Measurements from ENCODE around the gene PPFIBP2. TPM values are rescaled to one million over a fixed set of nuclear protein-coding genes. Genes with fewer than 3 reads are reported as not detected.

PPFIBP2 gene
- total and polyA plus RNA-seq, 2 of the 13 experiments (the other 11 are each of a cell fraction or from before 2014, with no cell fraction given): 15.0 to 52.5 TPM

DNA sequence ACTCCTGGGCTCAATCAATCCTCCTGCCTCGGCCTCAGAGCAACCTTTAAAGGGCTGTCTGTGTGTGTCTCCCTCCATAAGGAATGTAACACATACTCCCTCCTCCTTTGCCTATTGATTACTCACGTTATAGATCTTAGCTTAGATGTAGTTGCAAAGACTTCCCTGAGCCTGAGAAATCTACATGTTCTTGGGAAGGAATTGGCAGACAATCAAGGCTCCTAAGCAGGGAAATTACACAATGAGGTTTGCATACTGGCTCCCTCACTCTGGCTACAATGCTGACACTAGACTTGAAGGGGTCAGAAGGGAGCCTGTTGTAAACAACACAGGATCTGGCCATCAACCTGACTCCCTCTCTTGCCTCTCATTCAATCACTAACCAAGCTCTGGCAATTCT, 33.7 kb upstream of the PPFIBP2 start:
- Histone ChIP-seq H3K36me3 (replicated peaks in 1 of 2; ENCODE audit: control insufficient read depth in 1 of 2, insufficient read depth in 2 of 2, low read length in 2 of 2) (no peaks in the 10 kb centered on the region), H3K79me2 (ENCODE audit: insufficient read depth, low read length) (no peaks in the 10 kb centered on the region), H3K4me1 (ENCODE audit: insufficient read depth, low read length) (0 out of 2 replicates have a peak, but pooled peaks cover 1% of the 10 kb centered on the region), H3K27me3 (ENCODE audit: control insufficient read depth in 1 of 2, insufficient read depth in 2 of 2, low read length in 2 of 2) (peaks cover 1 to 16% of the 10 kb centered on the region in 2 experiments; a peak in 1 of 5 replicates), H2AFZ (ENCODE audit: low read length) (no peak overlapping the region), H4K20me1 (ENCODE audit: insufficient read depth, low read length) (no peaks in the 10 kb centered on the region), H3K9ac (ENCODE audit: insufficient read depth, low read depth, low read length) (no peak overlapping the region), H3K27ac (ENCODE audit: extremely low read length, insufficient read depth, low read length) (no peak overlapping the region), H3K4me2 (ENCODE audit: low read depth, low read length) (no peak overlapping the region), H3K9me3 (ENCODE audit: low read length) (no peaks in the 10 kb centered on the region), H3K4me3 (replicated peaks in 1 of 3; ENCODE audit: insufficient read depth in 1 of 3, low read depth in 2 of 3, low read length in 3 of 3) (no peak overlapping the region)
- FAIRE-seq (no peak), DNase-seq (ENCODE audit: low spot score) (no peak), ATAC-seq (no peak)
- in situ Hi-C loops (cut with HindIII; ENCODE audit: extremely low pct_ligation_motif_present, low pct_unique_long_range_greater_than_20kb): no loop called here
- 10% methylated on average over 2 of the region's 2 CpGs for WGBS (ENCODE audit: low lambda C conversion rate)
- no peak for TF ChIP-seq FOXM1 (CRISPR knock-in tag; IDR thresholded peaks at IDR 0.05)
- TF ChIP-seq KLF16 (CRISPR knock-in tag; IDR thresholded peaks at IDR 0.05): no peak
- no peak for TF ChIP-seq MATR3 (CRISPR knock-in tag; IDR thresholded peaks at IDR 0.05)
- TF ChIP-seq HES4 (CRISPR knock-in tag; IDR thresholded peaks at IDR 0.05; ENCODE audit: borderline replicate concordance): no peak
- no peak for TF ChIP-seq FIP1L1 (IDR thresholded peaks at IDR 0.05; ENCODE audit: borderline replicate concordance, insufficient read depth, low read depth, low read length)
- TF ChIP-seq ZNF232 (CRISPR knock-in tag; IDR thresholded peaks at IDR 0.05; ENCODE audit: borderline replicate concordance): no peak
- TF ChIP-seq ZNF720 (CRISPR knock-in tag; IDR thresholded peaks at IDR 0.05): no peak
- no peak for TF ChIP-seq SMYD3 (CRISPR knock-in tag; IDR thresholded peaks at IDR 0.05)
- TF ChIP-seq, protein P1, sequence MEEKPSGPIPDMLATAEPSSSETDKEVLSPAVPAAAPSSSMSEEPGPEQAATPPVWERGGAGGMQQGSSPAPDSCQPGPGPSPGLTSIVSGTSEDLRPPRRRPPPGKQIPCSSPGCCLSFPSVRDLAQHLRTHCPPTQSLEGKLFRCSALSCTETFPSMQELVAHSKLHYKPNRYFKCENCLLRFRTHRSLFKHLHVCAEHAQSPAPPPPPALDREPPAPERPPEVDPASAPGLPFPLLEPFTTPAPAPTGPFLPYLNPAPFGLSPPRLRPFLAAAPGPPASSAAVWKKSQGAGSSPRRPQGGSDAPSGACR (CRISPR knock-in tag; IDR thresholded peaks at IDR 0.05): no peak
- no peak for TF ChIP-seq ZNF703 (CRISPR knock-in tag; IDR thresholded peaks at IDR 0.05; ENCODE audit: borderline replicate concordance)
- no peak for TF ChIP-seq NKX3-1 (CRISPR knock-in tag; IDR thresholded peaks at IDR 0.05)
- no peak for TF ChIP-seq ONECUT2 (CRISPR knock-in tag; IDR thresholded peaks at IDR 0.05)
- no peak for TF ChIP-seq ZKSCAN8 (CRISPR knock-in tag; IDR thresholded peaks at IDR 0.05; ENCODE audit: borderline replicate concordance)
- TF ChIP-seq ZNF598 (CRISPR knock-in tag; IDR thresholded peaks at IDR 0.05; ENCODE audit: borderline replicate concordance): no peak
- TF ChIP-seq TBX3 (IDR thresholded peaks at IDR 0.05; ENCODE audit: borderline replicate concordance): no peak
- TF ChIP-seq SRSF9 (IDR thresholded peaks at IDR 0.05; ENCODE audit: borderline replicate concordance, insufficient read depth, low read depth, low read length, poor library complexity, severe bottlenecking): no peak
- no peak for TF ChIP-seq ZNF607 (CRISPR knock-in tag; IDR thresholded peaks at IDR 0.05; ENCODE audit: borderline replicate concordance)
- TF ChIP-seq BORCS8-MEF2B (CRISPR knock-in tag; IDR thresholded peaks at IDR 0.05): no peak
- no TSS peak for BruUV-seq (replicated peaks)
- CTCF ChIA-PET (ENCODE audit: low intra/inter-chr PET ratio, low total read pairs): no interaction called here
- POLR2A ChIA-PET: no interaction called here
- intact Hi-C loops (cut with micrococcal nuclease; ENCODE audit: unreplicated experiment): no loop called here
